Frontal cortex (tissue), 4 donors: Measurements from ENCODE around the gene LOXL1. TPM values are rescaled to one million over a fixed set of nuclear protein-coding genes. Genes with fewer than 3 reads are reported as not detected.

Source experiments
- DNase-seq, 2 donors: peaks; one replicate each; pipeline ENCODE4 v3.0.0; 2012; ENCODE audit warnings: low spot score in 2 of 2
- FAIRE-seq: peaks from 2 replicates; lab custom pipeline; 2012; peaks lifted over from hg19 to GRCh38; lab: Jason Lieb, UNC
- total RNA-seq: library from RNA; depleted of rRNA; stranded (reverse); fragments of >200 nt; gene quantifications from one replicate; pipeline ENCODE4 v1.2.3, GENCODE V29; 2014
- donor health status: control.
- donor health status: control.
- donor health status: control.

LOXL1 gene
- 2.4 TPM for total RNA-seq

DNA sequence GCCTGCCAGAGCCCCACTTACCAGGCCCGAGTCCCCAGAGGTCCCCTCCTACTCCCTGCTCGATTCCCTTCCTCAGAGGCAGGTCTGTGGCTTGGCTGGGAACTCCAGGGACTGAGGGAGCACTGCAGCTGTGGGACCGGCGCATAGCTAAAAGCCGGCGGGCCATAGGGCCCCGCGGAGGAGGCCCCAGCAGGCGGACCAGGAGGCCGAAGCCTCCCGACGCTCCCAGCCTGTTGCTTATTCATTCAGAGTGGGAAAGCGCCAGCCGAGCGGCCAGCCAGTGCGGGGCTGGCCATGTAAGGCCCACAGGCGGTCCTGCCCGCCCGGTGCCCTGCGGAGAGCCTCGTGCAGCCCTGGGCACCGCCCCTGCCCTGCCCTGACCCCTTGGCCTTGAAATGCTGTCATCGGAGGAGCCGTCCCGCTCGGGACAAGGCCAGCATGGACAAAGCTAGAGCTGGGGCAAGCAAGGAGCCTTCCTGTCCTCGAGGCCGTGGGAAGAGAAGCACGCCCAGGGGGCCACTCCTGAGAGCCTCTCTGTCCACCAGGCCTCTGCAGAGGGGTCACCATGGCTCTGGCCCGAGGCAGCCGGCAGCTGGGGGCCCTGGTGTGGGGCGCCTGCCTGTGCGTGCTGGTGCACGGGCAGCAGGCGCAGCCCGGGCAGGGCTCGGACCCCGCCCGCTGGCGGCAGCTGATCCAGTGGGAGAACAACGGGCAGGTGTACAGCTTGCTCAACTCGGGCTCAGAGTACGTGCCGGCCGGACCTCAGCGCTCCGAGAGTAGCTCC is at the start of gene LOXL1:
Gene LOXL1 (plus strand): TSS at position 244 of the 784 bp plus-strand sequence. CDS start 322 bp downstream, at position 566.
- no peak for FAIRE-seq
- peak; percentile 70 to 75 for DNase-seq

DNA sequence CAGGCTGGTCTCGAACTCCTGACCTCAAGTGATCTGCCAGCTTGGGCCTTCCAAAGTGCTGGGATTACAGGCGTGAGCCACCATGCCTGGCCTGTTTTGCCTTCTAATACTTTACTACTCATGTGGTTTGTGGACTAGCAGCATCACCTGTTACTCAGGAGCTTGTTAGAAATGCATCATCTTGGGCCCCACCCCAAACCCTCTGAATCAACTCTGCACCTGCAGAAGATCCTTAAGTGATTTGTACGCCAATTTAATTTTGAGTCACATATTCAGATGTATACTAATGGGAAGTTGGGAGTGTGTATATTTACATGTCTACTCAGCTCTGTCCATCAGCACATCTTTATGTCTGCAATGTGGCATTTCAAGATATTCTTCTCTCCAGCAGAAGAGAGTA is 46.8 kb upstream of the LOXL1 start:
- FAIRE-seq = no peak
- no peak for DNase-seq

DNA sequence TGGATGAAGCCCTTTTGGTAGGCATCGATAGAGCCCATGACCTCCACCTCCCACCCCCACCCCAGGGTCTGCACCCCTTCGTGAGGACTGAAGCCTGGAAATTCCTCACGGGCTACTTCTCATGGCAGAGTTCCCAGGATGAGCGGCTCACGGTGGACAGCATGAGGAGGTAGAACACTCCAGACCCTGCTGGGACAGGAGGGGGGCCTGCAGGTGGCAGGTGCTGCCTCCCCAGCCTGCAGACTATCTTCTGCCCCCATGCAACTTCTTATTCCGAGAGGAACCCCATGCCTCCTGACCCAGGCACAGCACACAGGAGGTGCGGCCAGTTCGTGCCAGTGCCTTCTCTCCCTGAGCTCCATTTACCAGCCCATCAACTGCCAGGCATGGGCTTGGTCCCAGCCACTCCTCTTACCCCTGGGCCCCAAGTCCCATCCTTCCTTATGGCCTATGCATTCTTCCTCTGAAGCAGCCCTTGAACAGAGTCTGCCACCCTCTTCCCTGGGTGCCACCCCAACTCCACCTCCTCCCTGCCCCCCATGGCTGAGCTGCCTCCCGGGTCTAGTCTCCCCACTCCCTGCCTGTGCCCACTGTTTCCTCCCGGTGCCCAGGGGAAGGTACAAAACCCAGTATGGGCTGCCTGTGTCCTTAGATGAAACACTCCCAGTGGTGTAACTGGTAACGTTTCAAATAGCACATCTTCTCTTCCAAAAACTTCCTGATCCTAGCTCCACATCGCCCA is 44.5 kb upstream of the LOXL1 start:
- DNase-seq (no peak), FAIRE-seq (no peak)

DNA sequence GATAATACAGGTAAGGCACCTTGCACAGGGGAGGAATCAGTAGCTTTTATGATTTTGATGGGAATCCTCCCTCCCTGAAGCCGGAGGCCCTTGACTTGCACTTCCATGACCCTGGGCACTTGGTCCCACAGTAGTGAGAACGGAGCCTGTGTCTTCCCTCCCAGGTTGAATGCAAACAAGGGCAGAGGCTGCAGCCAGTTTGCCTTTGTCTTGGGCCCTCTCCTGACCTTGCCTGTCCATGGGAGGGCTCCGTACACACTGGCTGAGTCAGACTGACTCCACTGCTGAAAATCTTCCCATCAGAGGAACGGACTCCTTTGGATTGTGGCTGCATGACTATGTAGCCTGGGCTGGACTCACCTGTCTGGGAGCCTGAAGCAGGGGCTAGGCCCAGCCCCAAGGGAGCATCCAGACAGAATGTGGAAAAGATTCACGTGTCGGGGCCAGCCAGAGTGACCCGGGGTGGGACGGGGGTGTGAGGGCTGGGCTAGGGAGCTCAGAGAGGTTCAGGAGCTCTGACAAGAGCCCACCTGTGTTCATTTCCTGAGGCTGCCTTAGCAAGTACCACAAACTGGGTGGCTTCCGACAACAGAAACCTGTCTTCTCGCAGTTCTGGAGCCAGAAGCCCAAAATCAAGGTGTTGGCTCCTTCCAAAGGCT is 43.4 kb upstream of the LOXL1 start:
- no peak for FAIRE-seq

DNA sequence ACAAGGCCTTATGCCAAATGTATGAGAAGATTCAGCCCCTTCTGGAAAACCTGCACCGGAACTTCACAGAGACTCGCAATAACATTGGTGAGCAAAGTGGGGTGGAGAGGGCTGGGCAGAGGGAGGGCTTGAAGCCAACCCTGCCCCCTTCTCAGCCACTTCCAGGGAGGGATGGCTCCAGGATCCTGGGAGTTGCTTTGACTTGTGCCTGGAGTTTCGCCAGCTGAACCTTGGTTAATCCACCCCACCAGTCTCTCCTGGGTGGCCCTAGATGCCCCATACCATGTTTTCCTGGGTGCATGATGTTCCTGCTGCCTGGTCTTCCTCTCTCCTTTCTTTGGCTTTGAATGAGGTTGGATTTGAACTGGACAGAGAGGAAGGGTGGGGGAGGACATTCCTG is 42.1 kb upstream of the LOXL1 start:
- DNase-seq = no peak

More for the DNA sequence above, 43.4 kb upstream of the LOXL1 start:
- no peak for DNase-seq

DNA sequence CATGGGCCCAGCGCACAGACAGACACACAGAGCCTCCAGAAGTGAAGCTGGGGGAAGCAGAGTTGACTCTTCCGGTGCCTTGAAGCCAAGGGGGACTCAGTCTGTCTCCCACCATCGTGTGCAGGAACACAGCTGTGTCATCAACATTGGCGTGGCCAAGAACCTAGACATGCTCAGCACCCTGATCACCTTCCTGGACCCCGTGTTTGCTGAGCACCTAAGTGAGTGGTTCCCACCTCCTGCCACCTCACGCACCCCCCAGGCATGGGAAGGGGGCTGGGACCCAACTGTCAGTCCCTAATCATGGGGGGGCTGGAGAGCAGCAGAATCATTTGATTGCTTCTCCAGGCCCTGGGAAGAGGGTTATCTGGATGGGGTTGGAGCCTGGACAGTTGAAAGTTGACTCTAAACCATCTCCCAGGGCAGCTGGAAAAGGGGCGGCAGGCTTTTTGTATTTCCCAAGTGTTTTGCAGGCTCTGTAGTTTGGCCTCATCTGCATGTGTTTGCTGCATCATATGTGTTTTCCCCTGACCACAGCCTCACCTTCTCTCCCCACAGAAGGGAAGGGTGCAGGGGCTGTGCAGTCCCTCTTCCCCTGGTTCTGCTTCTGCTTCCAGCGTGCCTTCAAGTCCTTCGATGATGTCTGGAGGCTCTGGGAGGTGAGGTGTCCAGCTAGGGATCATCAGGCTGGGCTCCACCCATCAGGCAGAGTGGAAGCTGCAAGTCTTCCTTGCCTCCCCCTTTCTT is 40.1 kb upstream of the LOXL1 start:
- no peak for FAIRE-seq
- no peak for DNase-seq

More for the DNA sequence above, 42.1 kb upstream of the LOXL1 start:
- no peak for FAIRE-seq

DNA sequence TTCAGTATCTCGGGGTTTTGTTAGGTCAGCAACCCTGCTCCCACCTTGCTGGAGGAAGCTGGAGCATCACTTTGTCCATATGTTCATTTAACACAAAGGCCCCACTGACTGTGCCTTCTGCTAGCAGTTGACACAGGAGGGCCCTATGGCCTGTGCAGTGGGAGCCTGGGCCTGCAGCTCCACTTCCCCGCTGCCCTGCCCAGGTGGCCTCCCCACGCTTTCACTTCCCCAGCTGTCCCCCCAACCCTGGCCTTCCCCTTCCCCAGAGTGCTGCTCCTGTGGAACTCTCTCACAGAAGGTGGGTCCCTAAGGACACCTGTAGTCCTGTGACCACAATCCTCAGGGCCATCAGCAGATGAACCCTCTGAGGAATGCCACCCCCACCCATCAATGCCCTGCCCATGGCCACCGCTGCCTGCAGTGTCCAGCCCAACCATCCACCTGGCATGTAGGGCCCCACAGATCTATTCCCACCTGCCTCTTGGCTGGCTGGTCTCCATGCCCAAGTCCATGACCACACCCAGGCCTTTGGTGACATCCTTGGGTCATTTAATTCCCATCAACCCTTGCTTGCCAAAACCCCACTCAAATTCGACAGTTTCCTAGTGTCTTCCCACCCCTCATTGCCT is 39.4 kb upstream of the LOXL1 start:
- DNase-seq (no peak), FAIRE-seq (no peak)

DNA sequence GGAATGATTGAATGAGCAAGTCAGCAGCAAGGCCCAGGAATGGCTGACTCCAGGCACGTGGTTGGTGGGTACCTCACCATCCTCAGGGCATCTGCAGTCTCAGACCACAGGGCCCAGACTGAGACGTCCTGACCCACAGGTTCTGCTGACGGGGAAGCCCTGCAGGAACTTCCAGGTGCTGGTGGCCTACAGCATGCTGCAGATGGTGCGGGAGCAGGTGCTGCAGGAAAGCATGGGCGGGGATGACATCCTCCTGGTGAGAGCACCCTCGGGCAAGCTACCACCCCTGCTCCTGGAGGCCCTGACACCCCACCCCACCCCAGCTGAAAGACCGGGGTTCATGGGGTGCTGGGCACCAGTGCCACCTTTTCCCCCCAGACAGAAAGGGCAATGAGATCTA is 38.8 kb upstream of the LOXL1 start:
- DNase-seq = no peak
- FAIRE-seq = no peak

- no peak for DNase-seq
- FAIRE-seq = no peak
Measured at GRCh38 chr15:73888224-73889041, 37.8 kb upstream of the LOXL1 start.

- DNase-seq (no peak), FAIRE-seq (no peak)
Measured at GRCh38 chr15:73889053-73889761, 37.1 kb upstream of the LOXL1 start.

DNA sequence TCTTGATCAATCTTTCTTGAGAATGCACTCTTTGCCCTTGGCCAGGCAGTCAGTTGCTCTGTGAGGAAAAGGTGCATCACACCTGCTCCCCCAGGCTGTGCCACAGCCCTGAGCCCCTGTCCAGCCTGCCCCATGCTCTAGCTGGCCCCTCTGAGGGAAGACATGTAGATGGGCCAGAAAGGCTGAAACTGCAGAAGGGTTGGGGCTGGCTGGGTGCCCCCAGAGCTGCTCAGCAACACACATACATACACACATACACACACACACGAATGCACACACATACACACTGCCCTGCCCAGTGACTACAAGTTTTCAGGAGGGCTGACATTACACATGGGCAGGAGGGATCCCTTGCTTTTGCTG is 36.5 kb upstream of the LOXL1 start:
- DNase-seq = no peak
- FAIRE-seq = no peak

DNA sequence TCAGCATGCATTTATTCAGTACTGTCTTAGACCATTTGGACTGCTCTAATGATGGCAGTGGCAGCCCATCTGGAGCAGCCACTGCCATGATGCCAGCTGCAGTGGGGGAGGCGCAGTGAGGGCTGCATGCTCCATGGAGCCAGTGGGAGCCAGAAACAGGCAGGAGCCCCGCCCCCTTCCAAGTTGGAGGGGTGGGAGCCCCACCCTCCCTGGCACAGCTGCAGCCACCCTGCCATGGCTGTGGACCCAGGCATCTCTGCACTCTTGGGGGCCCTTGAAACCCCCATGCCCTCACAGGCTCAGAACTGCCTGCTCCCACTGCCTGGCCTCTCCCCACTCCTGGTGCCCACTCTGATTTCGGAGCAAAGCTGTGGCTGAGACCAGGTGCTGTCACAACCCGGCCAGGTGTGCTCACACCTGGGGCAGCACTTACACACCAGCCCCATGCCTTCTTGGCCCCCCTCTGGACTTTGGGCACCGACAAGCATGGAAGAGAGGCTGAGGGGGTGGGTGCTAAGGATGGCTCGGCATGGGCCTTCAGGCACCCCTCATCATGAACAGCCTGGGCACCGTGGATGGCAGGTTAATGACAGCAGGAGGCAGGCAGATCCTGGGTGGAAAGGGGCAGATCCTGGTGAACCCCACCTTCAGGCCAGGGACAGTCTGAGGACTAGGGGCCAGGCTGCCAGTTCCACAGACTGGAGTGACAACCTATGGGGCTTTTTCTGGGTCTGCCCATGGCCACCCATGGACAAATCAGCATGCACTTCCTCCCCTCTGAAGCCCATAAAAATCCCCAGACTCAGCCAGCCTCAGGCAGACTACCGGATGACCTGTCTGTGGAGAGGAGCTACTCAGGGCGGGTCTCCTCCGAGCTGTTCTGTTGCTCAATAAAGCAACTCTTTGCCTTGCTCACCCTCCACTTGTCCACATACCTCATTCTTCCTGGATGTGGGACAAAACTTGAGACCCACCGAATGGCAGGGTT is 34.6 kb upstream of the LOXL1 start:
- no peak for FAIRE-seq
- DNase-seq = no peak

GRCh38 chr15:73892446-73893226 is 33.6 kb upstream of the LOXL1 start:
- no peak for DNase-seq
- no peak for FAIRE-seq

DNA sequence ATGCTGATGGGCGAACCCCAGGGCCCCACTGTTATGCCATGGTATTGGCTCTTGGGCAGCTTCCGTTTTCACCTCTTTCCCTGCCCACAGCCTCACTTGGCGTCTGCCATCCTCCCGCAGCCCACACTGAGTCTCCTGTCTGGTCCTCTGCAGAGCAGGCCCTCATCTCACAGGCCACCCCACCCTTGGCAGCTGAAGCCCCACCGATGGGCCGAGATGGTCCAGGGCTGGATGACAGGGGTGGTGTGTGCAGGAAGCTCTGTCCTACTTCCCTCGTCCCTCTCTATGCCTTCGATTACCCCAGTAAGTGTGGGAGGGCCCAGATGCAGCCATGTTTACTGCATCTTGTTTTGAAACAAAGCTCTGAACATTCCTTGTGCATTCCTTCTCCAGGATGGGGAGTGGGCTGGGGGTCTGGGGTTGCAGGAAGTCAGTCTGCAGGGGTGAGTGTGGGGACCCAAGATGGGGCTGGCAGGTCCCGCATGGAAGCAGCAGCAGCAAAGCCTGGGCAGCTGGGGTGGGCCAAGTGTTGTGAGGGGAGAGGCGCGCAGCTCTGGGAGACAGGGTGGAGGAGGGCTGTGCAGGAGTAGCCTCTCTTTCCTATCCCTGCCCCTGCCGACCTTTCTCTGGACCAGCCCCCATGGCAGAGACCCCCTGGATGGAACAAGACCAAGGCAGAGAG is 32.0 kb upstream of the LOXL1 start:
- DNase-seq (no peak), FAIRE-seq (no peak)

DNA sequence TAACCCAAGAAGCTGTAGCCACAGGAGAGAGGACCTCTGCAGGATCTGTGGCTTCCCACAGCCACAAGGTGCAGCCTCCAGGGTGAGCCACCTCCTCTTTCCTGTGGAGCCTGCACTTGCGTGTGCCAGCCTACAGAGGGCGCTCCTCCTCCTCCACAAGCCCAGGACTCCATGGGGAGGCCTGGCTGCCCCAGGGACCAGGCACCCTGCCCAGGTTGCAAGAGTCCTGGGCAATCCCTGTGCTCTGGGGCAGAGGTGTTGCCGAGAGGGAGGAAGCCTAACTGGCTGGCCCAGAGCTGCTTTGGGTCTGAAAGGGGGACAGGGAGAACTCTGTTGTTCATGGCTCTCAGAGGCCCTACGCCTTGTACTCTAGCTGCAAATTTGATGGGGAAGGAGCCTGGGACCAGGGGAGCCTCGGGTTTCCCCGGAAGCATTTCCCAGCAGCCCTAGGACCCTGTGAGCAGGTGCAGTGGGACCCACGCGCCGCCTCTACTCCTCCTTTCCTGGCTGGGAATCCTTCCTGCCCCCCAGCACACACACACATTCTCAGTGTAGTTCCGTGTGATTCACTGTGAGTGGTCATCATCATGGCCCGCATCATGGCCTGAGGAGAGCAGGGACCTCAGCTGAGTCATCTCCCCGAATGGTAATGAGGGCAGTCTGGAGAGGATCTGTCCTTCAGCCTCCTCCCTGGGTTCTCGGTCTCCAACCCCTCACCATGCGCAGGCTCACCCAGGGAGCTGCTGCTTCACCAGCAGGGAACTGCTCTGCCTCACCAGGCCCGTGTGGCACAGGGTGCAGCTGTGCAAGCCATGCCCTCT is 28.6 kb upstream of the LOXL1 start:
- FAIRE-seq (no peak), DNase-seq (peak in 1 of 2 donors; percentile 51)
